ENCODE measurements around the gene KRAS.
"Not testable (repeated sequence)": the region's sequence is repeated elsewhere in the genome, so short reads cannot be mapped to it uniquely, and the experiment has no call there.

Gene KRAS

GRCh38 chr12:25250744-25251730 is at the start of gene KRAS:
TSS of gene KRAS (minus strand) at chr12:25250929.
- peak; percentile 96 for DNase-seq (ENCODE audit: low spot score)

- no peak for DNase-seq (ENCODE audit: low spot score)
Observed at GRCh38 chr12:25296381-25296780, 45.7 kb upstream of the KRAS start.

- peak; percentile 16 for DNase-seq (ENCODE audit: low spot score)
Observed at GRCh38 chr12:25295361-25295760, 44.6 kb upstream of the KRAS start.

GRCh38 chr12:25293653-25294052 is 42.9 kb upstream of the KRAS start:
- no peak for DNase-seq (ENCODE audit: low spot score)

- not testable (repeated sequence) for DNase-seq (ENCODE audit: low spot score)
Observed at GRCh38 chr12:25292810-25293221, 42.1 kb upstream of the KRAS start.

- DNase-seq (ENCODE audit: low spot score) = no peak
Observed at GRCh38 chr12:25287610-25288009, 36.9 kb upstream of the KRAS start.

GRCh38 chr12:25286837-25287236 is 36.1 kb upstream of the KRAS start:
- no peak for DNase-seq (ENCODE audit: low spot score)

GRCh38 chr12:25284024-25284423 is 33.3 kb upstream of the KRAS start:
- no peak for DNase-seq (ENCODE audit: low spot score)

GRCh38 chr12:25283006-25283405 is 32.3 kb upstream of the KRAS start:
- no peak for DNase-seq (ENCODE audit: low spot score)

- no peak for DNase-seq (ENCODE audit: low spot score)
Observed at GRCh38 chr12:25280082-25280481, 29.4 kb upstream of the KRAS start.

GRCh38 chr12:25278269-25278668 is 27.5 kb upstream of the KRAS start:
- DNase-seq (ENCODE audit: low spot score) = no peak

GRCh38 chr12:25276199-25276937 is 25.6 kb upstream of the KRAS start:
- DNase-seq (ENCODE audit: low spot score) = peak; percentile 32

GRCh38 chr12:25271486-25272098 is 20.9 kb upstream of the KRAS start:
- no peak for DNase-seq (ENCODE audit: low spot score)

GRCh38 chr12:25269701-25270100 is 19.0 kb upstream of the KRAS start:
- DNase-seq (ENCODE audit: low spot score) = no peak

GRCh38 chr12:25266497-25266896 is 15.8 kb upstream of the KRAS start:
- no peak for DNase-seq (ENCODE audit: low spot score)

GRCh38 chr12:25264862-25265261 is 14.1 kb upstream of the KRAS start:
- no peak for DNase-seq (ENCODE audit: low spot score)

GRCh38 chr12:25264114-25264513 is 13.4 kb upstream of the KRAS start:
- DNase-seq (ENCODE audit: low spot score) = no peak

GRCh38 chr12:25263594-25263993 is 12.9 kb upstream of the KRAS start:
- no peak for DNase-seq (ENCODE audit: low spot score)

GRCh38 chr12:25262389-25263074 is 11.8 kb upstream of the KRAS start:
- DNase-seq (ENCODE audit: low spot score) = no peak

GRCh38 chr12:25257590-25258324 is 7.0 kb upstream of the KRAS start:
- DNase-seq (ENCODE audit: low spot score) = no peak

GRCh38 chr12:25256826-25257225 is 6.1 kb upstream of the KRAS start:
- no peak for DNase-seq (ENCODE audit: low spot score)
